PFSK-1 (cell line): ENCODE results near the gene RNF31.

Experiments used
- FOXP2 ChIP-seq: optimal IDR thresholded peaks from 2 replicates; pipeline ENCODE3; 2011; ENCODE audit warnings: borderline replicate concordance, control low read depth, inconsistent platforms; ENCODE audit not compliant: insufficient read depth; ENCODE audit errors: extremely low read length, extremely low read depth
- POLR2AphosphoS5 ChIP-seq: IDR thresholded peaks from 2 replicates; pipeline ENCODE4 v1.6.1; 2012; ENCODE audit warnings: low read depth, mild to moderate bottlenecking, control low read depth, low read length, moderate library complexity
- SIN3A ChIP-seq: IDR thresholded peaks from 2 replicates; pipeline ENCODE4 v1.6.1; 2012; ENCODE audit warnings: mild to moderate bottlenecking, low read length, moderate library complexity, borderline replicate concordance; ENCODE audit not compliant: insufficient read depth
- TAF1 ChIP-seq: IDR thresholded peaks from 2 replicates; pipeline ENCODE4 v1.6.1; 2012; ENCODE audit warnings: low read length, control low read depth, borderline replicate concordance; ENCODE audit not compliant: insufficient read depth
- TF ChIP-seq, protein P1 (sequence below), 2 experiments: IDR thresholded peaks; 2 replicates each; pipeline versions ENCODE4 v1.6.1 to v1.8.0; 2011 to 2012; ENCODE audit warnings: low read depth in 2 of 2, low read length in 2 of 2, control low read depth in 1 of 2, inconsistent platforms in 1 of 2, mild to moderate bottlenecking in 1 of 2, moderate library complexity in 1 of 2; ENCODE audit not compliant: insufficient read depth in 1 of 2

Gene RNF31

DNA sequence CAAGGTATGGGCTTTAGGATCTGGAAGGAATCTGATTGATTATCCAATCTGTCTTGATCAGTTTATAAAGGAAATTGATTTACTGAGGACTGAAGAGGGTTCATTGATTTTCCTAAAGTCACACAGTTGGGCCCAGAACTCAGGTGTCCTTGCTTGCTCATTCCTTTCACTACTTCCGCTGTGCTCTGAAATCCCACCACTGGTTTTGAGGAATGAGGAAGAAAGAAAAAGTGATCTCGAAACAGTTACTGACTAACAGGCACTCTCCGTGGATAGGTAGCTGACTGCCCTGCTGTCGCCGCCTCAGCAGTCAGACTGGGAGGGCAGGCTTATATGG, 16.9 kb upstream of the RNF31 start, which contains the start of gene FITM1:
Gene FITM1 (plus strand): TSS at position 280 of the 337 bp plus-strand sequence. CDS start 905 bp downstream, outside the sequence.
- TF ChIP-seq SIN3A (no peak), POLR2AphosphoS5 (no peak), FOXP2 (no peak), TAF1 (no peak)
- TF ChIP-seq, protein P1, sequence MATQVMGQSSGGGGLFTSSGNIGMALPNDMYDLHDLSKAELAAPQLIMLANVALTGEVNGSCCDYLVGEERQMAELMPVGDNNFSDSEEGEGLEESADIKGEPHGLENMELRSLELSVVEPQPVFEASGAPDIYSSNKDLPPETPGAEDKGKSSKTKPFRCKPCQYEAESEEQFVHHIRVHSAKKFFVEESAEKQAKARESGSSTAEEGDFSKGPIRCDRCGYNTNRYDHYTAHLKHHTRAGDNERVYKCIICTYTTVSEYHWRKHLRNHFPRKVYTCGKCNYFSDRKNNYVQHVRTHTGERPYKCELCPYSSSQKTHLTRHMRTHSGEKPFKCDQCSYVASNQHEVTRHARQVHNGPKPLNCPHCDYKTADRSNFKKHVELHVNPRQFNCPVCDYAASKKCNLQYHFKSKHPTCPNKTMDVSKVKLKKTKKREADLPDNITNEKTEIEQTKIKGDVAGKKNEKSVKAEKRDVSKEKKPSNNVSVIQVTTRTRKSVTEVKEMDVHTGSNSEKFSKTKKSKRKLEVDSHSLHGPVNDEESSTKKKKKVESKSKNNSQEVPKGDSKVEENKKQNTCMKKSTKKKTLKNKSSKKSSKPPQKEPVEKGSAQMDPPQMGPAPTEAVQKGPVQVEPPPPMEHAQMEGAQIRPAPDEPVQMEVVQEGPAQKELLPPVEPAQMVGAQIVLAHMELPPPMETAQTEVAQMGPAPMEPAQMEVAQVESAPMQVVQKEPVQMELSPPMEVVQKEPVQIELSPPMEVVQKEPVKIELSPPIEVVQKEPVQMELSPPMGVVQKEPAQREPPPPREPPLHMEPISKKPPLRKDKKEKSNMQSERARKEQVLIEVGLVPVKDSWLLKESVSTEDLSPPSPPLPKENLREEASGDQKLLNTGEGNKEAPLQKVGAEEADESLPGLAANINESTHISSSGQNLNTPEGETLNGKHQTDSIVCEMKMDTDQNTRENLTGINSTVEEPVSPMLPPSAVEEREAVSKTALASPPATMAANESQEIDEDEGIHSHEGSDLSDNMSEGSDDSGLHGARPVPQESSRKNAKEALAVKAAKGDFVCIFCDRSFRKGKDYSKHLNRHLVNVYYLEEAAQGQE (IDR thresholded peaks at IDR 0.05; ENCODE audit: insufficient read depth in 1 of 2, low read depth in 2 of 2, low read length in 2 of 2) = no peak

DNA sequence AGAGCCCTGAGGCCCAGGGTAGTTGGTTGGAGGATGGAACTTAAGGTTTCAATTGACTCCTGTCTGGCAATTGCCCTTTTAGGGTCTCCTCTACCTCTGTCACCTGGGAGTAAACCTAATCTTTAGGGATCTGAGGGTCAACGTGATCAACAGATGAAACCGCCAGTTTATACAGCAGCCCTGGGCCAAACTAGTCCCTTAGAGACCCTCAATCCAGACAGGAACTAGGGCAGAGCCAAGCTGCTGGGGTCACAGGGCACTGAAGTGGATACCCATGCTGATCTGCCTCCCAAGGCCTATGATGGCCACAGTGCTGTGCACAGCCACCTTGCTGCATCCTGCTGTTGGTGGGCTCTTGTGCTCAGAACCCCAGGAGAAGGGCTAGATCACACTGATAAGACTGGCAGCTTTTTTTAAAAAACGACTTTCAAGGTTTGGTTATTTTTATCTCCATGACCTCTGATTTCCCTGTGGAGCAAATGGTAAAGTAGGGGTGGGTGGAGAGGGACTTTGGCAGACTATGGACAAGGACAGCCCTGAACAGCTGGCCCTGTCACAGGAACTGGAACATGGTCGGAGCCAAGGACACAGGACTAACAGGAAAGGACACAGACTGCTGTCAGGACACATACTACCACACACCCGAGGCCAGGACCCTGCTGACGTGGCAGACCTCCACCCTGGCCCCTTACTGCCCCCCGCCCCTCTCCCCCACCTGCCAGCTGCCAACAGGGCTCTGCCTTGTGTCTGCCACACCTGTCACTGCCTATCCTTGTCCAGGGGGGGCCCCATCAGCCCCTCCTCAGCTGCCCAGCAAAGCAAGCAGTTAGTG, 16.4 kb upstream of the RNF31 start:
- TF ChIP-seq, protein P1 (IDR thresholded peaks at IDR 0.05; ENCODE audit: insufficient read depth in 1 of 2, low read depth in 2 of 2, low read length in 2 of 2) = no peak
- TF ChIP-seq POLR2AphosphoS5 (no peak), FOXP2 (no peak), TAF1 (no peak), SIN3A (no peak)

DNA sequence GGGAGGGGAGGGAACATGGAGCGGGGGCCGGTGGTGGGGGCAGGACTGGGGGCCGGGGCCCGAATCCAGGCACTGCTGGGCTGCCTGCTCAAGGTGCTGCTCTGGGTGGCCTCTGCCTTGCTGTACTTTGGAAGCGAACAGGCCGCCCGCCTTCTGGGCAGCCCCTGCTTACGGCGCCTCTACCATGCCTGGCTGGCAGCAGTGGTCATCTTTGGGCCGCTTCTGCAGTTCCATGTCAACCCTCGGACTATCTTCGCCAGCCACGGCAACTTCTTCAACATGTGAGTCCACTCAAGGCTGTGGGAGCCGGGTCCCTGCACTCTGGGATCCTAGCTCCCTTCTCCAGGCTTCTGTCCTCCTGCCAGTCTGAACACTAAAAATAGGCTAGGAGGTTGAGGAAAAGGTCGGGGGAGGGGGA, 15.7 kb upstream of the RNF31 start:
- TF ChIP-seq TAF1 (no peak), SIN3A (no peak), FOXP2 (no peak), POLR2AphosphoS5 (no peak)
- TF ChIP-seq, protein P1 (IDR thresholded peaks at IDR 0.05; ENCODE audit: insufficient read depth in 1 of 2, low read depth in 2 of 2, low read length in 2 of 2) = no peak

DNA sequence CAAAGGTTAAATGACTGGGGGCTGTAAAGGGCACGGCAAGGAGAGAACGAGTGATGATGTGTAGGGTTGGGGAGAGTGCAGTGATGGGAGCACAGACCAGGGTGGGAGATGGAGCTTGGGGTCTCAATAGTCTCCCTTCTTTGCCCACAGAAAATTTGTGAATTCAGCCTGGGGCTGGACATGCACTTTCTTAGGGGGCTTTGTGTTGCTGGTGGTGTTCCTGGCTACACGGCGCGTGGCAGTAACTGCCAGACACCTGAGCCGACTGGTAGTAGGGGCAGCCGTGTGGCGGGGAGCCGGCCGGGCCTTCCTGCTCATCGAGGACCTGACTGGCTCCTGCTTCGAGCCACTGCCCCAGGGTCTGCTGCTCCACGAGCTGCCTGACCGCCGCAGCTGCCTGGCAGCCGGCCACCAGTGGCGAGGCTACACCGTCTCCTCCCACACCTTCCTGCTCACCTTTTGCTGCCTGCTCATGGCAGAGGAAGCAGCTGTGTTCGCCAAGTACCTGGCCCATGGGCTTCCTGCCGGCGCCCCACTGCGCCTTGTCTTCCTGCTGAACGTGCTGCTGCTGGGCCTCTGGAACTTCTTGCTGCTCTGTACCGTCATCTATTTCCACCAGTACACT, 15.1 kb upstream of the RNF31 start:
- TF ChIP-seq SIN3A (no peak), TAF1 (no peak), FOXP2 (no peak)
- TF ChIP-seq, protein P1 (IDR thresholded peaks at IDR 0.05; ENCODE audit: insufficient read depth in 1 of 2, low read depth in 2 of 2, low read length in 2 of 2) = no peak
